ENCODE results near the gene PLP1. TPM values are rescaled to one million over a fixed set of nuclear protein-coding genes. Genes with fewer than 3 reads are reported as not detected.
"Not testable (repeated sequence)": the region's sequence is repeated elsewhere in the genome, so short reads cannot be mapped to it uniquely, and the experiment has no call there.

The PLP1 gene, protein sequence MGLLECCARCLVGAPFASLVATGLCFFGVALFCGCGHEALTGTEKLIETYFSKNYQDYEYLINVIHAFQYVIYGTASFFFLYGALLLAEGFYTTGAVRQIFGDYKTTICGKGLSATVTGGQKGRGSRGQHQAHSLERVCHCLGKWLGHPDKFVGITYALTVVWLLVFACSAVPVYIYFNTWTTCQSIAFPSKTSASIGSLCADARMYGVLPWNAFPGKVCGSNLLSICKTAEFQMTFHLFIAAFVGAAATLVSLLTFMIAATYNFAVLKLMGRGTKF
- 0.81 TPM for total RNA-seq

DNA sequence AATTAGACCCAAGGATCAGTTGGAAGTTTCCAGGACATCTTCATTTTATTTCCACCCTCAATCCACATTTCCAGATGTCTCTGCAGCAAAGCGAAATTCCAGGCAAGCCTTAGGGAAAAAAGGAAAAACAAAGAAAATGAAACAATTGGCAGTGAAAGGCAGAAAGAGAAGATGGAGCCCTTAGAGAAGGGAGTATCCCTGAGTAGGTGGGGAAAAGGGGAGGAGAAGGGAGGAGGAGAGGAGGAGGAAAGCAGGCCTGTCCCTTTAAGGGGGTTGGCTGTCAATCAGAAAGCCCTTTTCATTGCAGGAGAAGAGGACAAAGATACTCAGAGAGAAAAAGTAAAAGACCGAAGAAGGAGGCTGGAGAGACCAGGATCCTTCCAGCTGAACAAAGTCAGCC is at the start of gene PLP1:
PLP1 (plus strand) TSS at position 295 of the 400 bp plus-strand sequence. CDS start 156 bp downstream, outside the sequence.
- ATAC-seq (no peak), DNase-seq (ENCODE audit: low spot score) (no peak)

DNA sequence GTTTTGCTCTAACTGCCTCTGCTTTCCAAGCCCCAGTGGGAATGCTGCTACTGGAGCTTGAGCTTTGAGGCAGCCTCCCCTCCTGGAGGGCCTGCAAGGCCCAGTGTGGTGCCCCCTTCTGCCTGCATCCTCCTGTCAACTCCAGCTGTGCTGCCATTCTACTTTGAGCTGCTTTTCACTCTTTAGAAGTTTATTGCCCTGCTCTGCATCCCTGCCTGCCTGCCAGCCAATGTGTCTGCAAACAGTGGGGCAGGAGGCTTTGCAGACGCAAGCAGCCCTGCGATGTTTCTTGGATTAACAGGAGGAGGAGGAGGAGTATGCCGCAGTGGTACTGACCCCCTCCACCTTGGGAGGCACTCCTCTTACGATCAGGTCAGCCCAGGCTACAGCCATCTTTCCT is 49.5 kb upstream of the PLP1 start:
- DNase-seq (ENCODE audit: low spot score) (no peak), ATAC-seq (no peak)

DNA sequence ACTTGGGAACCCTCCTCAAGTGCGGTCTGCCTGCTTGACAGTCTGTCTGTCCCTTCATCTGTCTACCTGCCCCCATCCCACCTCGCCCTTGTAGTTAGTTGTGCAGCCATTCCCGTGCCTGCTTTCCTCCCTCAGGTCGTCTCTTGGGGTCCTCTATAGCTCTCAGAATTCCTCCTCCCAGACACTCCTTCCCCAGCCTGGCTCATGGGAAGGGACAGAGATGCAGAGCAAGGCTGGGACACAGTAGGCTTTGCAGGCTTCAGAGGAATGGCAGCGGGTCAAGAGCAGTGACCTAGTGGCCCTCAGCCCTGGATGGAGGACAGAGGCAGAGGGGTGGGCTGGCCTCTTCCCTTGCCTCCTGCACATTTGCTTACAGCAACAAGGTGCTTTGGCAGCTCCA is 47.6 kb upstream of the PLP1 start:
- ATAC-seq (no peak), DNase-seq (ENCODE audit: low spot score) (no peak)

DNA sequence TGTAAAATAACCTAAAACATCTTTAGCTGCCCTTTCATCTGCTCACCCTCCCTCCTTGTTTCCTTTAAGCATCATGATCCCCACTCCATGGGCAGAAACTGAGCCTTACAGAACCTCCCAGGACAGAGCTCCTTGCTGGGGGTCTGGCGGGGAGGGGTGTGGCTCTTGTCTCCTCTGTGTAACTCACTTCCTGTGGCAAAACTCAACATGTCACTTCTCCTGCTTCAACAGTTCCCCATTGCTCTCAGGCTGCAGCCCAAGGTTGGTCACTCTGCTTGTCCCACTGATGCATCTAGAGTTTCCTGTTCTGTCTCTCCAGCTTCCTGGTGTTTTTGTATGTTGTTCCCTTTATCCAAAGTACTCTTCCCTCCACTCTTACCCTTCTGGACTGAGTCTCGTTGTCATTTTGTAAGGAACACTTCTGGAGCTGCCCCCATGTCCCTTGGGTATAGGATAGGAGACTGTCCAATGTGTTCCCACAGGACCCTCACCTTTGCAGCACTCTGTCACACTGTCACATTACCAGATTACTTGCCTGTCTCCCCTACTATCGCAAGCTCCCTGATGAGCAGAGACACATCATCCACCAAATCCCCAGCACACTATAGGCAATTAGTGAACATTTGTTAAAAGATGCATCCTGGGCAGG is 46.4 kb upstream of the PLP1 start:
- ATAC-seq (no peak), DNase-seq (ENCODE audit: low spot score) (no peak)

DNA sequence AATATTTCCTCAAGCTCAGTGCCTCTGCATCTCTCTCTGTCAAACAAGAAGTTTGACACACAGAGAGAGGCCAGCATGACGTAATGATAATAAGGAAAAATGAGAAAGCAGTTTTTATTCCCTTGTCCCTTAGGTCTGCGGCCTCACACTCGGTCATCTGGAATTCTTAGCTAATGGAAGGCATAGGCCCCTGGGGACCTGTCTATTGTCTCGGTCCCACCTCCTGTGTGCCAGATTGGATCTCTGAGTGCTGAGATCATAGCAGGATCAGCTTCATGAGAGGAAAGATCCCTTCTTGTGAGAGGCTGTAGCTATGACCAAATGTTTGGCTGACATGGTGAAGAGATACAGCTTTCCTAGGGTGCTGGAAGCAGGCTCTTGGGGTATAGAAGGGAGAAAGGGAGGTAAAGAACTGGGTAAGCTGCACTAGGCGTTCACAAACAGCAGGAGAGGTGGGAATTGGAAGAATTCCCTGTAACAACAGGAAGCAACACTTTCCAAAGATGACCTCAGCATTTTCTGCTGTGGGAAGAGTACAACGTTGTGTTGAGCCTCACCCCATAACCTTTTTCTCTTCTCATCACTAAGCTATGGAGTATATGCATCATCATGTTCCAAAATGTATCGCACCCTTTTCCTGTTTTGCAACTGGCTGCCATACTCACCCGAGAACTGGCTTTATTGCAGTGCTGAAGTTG is 45.7 kb upstream of the PLP1 start:
- DNase-seq (ENCODE audit: low spot score): no peak
- ATAC-seq: no peak

DNA sequence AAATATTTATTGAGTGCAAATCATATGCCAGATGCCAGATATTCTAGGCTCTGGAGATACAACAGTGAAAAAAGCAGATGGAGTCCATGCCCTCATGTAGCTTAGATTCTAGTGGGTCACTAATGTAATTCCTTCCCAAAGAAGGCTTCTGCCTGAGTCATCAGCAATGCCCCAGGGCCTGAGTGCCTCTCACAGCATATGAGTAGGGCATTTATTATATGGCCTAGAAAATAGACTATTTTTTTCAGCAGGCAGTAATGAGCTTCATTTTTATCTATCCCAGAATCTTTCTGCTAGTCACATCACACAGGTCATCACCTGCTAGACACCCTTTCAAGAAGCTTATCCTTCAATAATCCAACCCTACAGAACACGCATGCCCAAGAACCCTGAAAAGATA is 43.6 kb upstream of the PLP1 start:
- ATAC-seq (no peak), DNase-seq (ENCODE audit: low spot score) (no peak)

DNA sequence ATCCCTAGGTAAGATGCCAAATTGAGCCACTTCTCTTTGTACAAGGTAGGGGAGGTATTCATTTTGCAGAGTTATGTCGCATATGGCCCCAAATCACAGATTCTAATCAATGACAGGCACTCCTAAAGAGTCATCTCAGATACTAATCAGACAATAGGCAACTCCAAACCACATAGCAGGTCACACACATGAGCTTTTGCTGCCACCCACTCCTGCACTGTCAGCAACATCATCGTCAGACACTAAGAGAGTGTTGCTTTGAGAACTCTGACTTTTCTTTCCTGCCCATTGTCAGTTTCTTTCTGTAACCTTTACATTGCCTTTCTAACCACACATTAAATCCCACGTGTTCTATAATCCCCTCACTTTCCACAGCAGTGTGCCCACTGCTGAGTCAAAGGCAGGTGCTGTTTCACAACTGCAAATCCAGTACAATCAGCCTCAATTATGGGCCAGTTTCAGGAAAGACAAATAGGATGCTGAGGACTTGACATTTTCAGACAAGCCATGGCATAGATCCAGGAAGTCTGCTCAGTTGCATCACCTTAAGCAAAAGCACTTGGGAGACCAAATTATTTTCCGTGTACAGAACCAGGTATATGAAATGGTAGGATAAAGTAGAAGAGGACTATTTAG is 42.4 kb upstream of the PLP1 start:
- no peak for ATAC-seq

DNA sequence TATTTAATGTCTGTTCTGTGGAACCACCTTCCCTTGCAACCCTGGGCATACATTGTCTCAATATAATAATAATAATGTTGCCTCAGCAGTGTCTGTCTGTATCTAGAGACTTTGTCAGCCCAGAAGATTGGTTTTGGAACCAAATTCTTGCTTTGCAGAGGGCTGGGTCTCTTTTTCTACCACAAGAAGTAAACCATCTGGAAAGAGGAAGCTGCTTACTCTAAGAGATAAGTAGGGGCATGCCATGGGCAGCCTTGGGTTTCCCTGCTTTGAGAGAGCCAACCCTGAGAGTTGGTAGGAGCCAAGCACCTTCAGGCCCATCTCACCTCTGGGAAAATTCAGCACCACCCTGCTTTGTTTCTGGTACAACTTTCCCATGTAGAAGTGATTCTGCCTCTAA is 38.9 kb upstream of the PLP1 start:
- ATAC-seq (no peak), DNase-seq (ENCODE audit: low spot score) (no peak)

More for the DNA sequence above, 42.4 kb upstream of the PLP1 start:
- no peak for DNase-seq (ENCODE audit: low spot score)

DNA sequence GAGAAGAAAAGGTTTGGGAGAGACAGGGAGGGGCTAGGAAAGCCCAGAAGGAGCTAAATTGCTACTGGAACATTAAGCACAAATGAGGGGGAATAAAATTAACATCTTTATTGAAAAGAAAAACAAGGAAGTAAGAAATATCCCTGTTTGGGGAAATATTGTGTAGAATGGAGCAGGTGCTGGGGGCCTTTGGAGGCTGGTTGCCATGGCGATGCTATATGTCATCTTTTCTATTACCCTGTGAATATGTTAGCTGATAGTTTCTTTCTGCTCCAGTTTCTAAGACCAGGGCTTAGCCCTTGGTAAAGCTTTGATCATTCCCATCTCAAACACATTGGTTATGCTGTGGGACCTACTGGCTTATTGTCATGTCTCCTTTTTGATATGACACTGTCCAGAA is 37.2 kb upstream of the PLP1 start:
- ATAC-seq (no peak), DNase-seq (ENCODE audit: low spot score) (no peak)

DNA sequence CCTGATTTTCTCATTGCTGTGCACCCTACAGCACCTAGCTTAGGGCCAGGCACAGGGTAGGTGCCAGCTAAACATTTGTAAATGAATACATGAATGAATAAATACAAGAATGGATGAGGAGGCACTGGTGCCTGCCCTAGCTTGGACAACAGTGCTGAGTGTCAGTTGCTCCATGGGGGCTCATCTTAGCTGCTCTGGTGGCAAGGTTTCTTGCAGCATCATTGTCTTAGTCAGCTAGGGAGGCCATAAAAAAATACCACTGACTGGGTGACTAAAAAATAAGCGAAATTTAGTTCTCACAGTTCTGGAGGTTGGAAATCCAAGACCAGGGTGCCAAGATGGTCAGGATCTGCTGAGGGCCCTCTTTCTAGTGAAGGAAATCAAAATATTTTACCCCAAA is 34.8 kb upstream of the PLP1 start:
- no peak for ATAC-seq
- no peak for DNase-seq (ENCODE audit: low spot score)

DNA sequence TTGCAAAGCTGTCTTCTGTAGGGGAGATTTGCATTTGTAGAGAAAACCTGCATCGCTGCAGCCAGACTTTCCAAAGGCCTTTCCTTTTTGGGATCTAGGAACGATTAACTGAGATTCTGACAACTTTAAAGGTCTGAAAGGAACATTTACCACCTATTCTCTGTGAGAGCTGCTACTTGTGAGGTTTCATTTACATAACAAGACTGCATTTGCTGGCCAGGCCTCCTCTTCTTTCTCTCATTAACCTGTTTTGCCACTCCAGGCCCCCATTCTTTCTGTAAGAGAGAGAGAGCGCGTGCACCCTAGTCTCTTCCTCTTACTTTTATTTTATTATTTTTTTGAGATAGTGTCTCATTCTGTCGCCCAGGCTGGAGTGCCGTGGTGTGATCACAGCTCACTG is 34.3 kb upstream of the PLP1 start:
- no peak for ATAC-seq
- no peak for DNase-seq (ENCODE audit: low spot score)

DNA sequence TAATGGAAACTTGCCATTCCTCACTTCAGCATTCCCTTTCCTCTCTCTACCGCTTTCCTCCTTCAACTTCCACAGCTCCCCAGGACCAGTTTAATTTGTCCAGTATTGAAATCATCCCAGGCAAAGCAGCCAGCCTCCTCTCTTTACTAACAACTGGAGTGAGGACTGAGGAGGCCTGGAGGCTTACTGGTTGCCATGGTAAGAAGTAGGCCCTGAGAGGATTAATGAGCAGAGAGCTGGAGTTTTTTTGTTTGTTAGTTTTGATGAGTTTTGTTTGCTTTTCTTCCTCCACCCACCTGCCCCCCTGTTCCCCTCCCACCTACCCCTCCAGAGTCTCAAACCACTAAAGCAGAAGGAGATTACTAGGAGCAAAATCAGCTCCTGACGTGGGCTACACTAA is 29.5 kb upstream of the PLP1 start:
- ATAC-seq (no peak), DNase-seq (ENCODE audit: low spot score) (no peak)

DNA sequence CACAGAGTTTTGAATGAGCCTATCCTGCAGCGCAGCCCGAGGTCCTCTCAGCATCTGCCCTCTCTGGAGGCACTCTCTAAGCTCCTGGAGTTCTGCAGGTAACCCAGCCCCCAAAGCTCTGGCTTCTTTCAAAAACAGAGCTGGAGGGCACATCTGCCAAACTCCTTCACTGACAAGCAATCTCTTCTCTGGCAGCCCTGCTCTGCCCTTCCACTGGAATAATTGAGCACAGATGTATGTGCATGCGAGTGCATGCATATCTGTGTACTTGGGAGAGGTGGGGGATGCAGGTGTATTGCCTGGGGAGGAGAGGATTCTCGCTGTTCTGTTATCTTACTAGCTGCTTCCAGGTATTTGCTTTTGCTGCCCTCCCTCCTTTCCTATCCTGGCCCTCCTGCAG is 22.2 kb upstream of the PLP1 start:
- ATAC-seq: no peak
- no peak for DNase-seq (ENCODE audit: low spot score)

DNA sequence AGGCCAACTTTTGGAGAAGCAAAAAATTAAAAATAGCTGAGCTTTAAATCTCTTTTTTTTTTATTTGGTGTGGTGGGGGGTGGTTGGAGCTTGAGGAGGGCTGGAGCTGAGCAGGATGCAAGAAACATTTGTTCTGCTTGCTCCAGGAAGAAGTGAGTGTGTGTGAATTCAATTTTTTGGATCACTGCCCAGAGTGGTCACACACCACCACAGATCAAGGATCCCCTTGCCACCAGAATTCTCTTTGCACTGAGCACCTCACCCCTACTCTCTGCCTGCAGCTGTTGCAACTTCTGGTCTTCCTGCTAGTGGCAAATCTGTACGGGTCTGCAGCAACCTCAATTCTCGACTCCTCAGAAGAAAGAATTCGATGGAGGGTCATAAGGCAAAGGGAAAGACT is 19.9 kb upstream of the PLP1 start:
- ATAC-seq (no peak), DNase-seq (ENCODE audit: low spot score) (no peak)

DNA sequence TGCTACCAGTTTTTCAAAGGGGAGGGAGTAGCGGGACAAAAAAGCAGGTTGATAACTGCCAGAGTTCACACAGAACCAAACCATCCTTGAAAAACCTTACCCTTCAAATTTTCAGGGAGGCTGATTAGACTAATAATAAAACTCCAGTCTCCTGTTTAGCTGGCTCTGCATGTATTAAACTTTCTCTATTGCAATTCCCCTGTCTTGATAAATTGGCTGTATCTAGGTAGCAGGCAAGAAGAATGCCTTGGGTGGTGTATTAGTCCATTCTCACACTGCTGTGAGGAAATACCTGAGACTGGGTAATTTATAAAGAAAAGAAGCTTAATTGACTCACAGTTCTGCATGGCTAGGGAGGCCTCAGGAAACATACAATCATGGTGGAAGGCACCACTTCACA is 18.1 kb upstream of the PLP1 start:
- ATAC-seq (no peak), DNase-seq (ENCODE audit: low spot score) (no peak)

DNA sequence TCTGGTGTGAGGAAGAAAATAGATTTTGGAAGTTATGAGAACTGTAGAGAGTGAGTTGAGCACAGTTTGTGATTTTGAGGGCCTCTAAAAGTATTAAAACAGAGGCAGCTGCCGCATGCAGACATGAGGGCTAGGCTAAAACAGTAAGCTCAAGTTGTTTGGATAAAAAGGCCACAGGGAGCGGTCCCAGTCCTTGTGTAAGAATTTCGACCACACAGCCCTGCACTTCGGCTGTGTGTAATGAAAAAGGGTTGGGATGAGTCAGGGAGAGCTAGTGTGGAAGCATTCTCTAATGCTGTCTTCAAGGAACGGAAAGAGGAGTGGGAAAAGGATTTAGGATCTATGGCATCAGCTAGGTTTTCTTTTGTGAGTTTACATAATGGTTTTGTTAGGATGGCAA is 13.1 kb upstream of the PLP1 start:
- not testable (repeated sequence) for DNase-seq (ENCODE audit: low spot score); ATAC-seq

DNA sequence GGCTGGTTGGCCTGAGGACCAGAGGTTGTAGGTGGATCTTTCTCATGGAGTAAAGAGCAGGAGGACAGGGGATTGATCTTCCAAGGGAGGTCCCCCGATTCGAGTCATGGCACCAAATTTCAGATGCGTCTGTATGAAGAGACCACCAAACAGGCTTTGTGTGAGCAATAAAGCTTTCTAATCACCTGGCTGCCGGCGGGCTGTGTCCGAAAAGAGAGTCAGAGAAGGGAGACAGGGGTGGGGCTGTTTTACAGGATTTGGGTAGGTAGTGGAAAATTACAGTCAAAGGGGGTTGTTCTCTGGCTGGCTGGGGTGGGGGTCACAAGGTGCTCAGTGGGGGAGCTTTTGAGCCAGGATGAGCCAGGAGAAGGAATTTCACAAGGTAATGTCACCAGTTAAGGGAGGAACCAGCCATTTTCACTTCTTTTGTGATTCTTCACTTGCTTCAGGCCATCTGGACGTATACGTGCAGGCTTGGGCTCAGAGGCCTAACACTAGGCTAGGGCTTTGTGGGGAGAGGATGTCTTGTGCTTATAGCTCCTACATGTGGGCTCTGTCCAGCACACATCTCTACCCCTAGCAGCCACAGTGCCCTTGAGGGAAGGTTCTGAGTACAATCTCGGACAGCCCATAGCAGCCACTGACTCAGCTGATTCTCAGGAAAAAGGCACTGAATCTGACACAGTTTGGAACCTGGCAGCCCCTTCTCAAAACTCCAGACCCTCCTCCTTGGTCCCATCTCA is 9.7 kb upstream of the PLP1 start:
- ATAC-seq; DNase-seq (ENCODE audit: low spot score): not testable (repeated sequence)

DNA sequence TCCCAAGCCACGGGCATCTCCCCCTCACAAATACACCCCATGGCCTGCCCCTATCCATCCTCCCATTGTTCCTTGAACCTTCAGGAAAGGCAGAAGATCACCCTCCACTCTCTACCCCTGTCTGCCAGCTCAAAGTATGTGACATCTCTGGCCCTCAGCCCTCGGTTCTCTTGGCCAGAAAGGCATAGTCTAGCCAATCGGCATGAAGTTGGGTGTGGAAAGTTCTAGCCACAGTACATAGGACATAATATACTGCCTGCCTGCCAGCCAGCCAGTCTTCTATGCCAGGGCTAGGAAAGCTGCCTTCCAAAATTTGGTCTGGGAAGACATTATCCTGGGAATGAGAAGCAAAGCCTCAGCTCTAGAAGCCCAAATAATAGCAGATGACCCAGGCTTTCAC is 3.2 kb upstream of the PLP1 start:
- ATAC-seq: no peak
- DNase-seq (ENCODE audit: low spot score): no peak

DNA sequence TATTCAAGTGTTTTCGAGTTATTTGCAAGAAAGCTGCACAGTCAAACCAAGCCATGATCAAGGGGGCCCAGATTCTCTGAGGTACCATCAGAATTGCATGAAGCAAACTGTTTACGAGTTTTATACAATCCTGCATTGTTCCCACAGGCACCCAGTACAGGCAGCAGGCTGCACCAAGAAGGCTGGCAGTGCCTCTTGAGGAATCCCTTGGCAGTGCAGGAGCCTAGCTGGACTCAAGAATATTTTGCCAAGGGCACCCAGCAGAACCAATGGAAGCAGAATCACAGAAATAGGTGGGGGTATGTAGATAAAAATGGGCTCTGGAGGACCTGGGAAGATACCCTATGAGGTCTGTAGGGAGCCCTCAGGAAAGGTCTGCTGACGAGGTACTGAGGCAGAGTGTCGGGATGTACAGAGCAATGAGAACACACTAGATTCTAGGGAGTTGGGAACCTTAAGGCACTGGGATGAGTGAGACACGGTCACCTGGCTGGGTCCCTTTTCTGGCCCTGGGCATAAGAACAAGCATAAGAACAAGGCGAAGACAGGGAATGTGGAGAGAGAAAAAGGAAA is 2.5 kb upstream of the PLP1 start:
- DNase-seq (ENCODE audit: low spot score) (no peak), ATAC-seq (peak; percentile 69)

DNA sequence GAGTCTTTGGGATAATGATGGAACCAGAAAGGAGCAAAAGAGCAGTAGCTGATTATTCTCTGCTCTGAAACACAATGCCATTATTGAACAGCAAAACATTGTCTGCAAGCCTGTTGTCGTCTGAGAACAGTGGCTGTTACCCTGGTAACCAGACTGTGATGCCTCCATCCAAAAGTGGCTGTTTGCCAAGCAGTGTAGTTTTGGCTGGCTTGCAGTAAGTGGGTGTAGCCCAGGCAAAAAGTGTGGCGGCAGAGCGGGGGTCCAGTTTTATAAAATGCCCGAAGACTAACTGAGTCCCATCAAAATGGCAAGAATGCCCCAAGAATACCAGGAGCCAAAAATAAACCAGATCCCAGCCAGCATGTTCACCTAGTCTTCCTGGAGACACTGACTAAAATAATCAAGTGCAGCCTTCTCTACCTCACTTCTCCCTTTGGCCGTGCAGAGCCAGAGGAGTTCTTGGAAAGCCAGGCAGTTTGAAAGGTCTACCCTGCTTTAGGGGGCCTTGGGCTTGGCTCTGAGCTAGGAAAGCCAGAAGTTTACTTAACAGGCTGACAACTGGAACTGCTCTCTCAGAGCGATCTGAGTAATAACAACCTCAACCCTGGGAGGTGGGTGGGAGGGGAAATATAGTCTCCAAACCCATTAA is 2.6 kb downstream of the PLP1 start:
- ATAC-seq: no peak
- no peak for DNase-seq (ENCODE audit: low spot score)
